ENCODE measurements around the gene ARMC5. TPM values are rescaled to one million over a fixed set of nuclear protein-coding genes. Genes with fewer than 3 reads are reported as not detected.
A peak's percentile ranks its signal among the peaks of the same experiment; 100 is the strongest.

Gene ARMC5
- total and polyA plus RNA-seq, 9 of the 15 experiments (the other 6 are each of a cell fraction or from before 2014, with no cell fraction given): 0.11 to 13.5 (median 2.1) TPM

DNA sequence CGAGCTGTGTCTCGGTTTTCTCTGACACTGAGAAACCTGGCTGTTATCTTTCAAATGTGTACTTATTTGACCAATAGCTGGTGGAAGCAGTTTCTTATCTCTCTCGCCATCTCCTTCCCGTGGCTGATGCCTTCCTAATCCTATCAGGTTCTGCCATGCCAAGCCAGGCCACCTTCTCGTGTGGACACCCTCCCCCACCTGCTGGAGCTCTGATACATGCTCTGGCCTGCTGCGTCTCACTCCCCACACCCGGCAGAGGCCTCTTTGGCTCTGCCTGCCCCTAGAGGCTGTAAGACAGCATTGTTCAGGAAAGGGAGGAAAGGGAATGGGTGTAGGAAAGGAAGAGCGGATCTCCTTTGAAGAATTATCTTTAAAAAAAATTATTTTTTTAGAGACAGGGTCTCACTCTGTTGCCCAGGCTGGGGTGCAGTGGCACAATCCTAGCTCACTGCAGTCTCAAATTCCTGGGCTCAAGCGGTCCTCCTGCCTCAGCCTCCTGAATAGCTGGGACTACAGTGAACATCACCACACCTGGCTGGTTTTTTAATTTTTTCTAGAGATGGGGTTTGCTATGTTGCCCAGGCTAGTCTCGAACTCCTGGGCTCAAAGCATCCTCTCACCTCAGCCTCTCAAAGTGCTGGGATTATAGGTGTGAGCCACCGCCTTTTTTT lies 7.5 kb upstream of the ARMC5 start (continued):
- TF ChIP-seq ZBTB43 (CRISPR knock-in tag; IDR thresholded peaks at IDR 0.05): no peak
- TF ChIP-seq, protein P1, sequence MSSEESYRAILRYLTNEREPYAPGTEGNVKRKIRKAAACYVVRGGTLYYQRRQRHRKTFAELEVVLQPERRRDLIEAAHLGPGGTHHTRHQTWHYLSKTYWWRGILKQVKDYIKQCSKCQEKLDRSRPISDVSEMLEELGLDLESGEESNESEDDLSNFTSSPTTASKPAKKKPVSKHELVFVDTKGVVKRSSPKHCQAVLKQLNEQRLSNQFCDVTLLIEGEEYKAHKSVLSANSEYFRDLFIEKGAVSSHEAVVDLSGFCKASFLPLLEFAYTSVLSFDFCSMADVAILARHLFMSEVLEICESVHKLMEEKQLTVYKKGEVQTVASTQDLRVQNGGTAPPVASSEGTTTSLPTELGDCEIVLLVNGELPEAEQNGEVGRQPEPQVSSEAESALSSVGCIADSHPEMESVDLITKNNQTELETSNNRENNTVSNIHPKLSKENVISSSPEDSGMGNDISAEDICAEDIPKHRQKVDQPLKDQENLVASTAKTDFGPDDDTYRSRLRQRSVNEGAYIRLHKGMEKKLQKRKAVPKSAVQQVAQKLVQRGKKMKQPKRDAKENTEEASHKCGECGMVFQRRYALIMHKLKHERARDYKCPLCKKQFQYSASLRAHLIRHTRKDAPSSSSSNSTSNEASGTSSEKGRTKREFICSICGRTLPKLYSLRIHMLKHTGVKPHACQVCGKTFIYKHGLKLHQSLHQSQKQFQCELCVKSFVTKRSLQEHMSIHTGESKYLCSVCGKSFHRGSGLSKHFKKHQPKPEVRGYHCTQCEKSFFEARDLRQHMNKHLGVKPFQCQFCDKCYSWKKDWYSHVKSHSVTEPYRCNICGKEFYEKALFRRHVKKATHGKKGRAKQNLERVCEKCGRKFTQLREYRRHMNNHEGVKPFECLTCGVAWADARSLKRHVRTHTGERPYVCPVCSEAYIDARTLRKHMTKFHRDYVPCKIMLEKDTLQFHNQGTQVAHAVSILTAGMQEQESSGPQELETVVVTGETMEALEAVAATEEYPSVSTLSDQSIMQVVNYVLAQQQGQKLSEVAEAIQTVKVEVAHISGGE (CRISPR knock-in tag; IDR thresholded peaks at IDR 0.05): no peak
- 0 out of 2 replicates have a peak, but pooled peaks have one; percentile 25 for TF ChIP-seq NFIC (IDR thresholded peaks at IDR 0.05)
- no peak for TF ChIP-seq PHF21A (IDR thresholded peaks at IDR 0.05; ENCODE audit: borderline replicate concordance, low read depth)
- peak in 1 of 2 experiments; percentile 79; a peak in 2 of 4 replicates for TF ChIP-seq RCOR1 (IDR thresholded peaks at IDR 0.05; ENCODE audit: borderline replicate concordance in 1 of 2, low read depth in 2 of 2, low read length in 2 of 2)
- TF ChIP-seq, protein P2, sequence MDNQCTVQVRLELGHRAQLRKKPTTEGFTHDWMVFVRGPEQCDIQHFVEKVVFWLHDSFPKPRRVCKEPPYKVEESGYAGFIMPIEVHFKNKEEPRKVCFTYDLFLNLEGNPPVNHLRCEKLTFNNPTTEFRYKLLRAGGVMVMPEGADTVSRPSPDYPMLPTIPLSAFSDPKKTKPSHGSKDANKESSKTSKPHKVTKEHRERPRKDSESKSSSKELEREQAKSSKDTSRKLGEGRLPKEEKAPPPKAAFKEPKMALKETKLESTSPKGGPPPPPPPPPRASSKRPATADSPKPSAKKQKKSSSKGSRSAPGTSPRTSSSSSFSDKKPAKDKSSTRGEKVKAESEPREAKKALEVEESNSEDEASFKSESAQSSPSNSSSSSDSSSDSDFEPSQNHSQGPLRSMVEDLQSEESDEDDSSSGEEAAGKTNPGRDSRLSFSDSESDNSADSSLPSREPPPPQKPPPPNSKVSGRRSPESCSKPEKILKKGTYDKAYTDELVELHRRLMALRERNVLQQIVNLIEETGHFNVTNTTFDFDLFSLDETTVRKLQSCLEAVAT (IDR thresholded peaks at IDR 0.05): no peak
- TF ChIP-seq, protein P3, sequence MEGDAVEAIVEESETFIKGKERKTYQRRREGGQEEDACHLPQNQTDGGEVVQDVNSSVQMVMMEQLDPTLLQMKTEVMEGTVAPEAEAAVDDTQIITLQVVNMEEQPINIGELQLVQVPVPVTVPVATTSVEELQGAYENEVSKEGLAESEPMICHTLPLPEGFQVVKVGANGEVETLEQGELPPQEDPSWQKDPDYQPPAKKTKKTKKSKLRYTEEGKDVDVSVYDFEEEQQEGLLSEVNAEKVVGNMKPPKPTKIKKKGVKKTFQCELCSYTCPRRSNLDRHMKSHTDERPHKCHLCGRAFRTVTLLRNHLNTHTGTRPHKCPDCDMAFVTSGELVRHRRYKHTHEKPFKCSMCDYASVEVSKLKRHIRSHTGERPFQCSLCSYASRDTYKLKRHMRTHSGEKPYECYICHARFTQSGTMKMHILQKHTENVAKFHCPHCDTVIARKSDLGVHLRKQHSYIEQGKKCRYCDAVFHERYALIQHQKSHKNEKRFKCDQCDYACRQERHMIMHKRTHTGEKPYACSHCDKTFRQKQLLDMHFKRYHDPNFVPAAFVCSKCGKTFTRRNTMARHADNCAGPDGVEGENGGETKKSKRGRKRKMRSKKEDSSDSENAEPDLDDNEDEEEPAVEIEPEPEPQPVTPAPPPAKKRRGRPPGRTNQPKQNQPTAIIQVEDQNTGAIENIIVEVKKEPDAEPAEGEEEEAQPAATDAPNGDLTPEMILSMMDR (IDR thresholded peaks at IDR 0.05 in 2 of 3, conservative IDR thresholded peaks at IDR 0.05 in 1 of 3; ENCODE audit: insufficient read depth in 2 of 3, low read depth in 1 of 3, low read length in 3 of 3): peak; percentile 80 to 92 (median 83)
- TF ChIP-seq RBBP5 (IDR thresholded peaks at IDR 0.05; ENCODE audit: borderline replicate concordance, insufficient read depth, low read length, poor library complexity, severe bottlenecking): no peak
- peak; percentile 37 for TF ChIP-seq L3MBTL2 (IDR thresholded peaks at IDR 0.05)
- TF ChIP-seq HNRNPK (IDR thresholded peaks at IDR 0.05; ENCODE audit: low read depth, low read length, poor library complexity, severe bottlenecking): no peak
- TF ChIP-seq CREBBP (IDR thresholded peaks at IDR 0.05; ENCODE audit: low read depth, low read length): no peak
- TF ChIP-seq UBTF (IDR thresholded peaks at IDR 0.05; ENCODE audit: borderline replicate concordance in 1 of 2, low read depth in 2 of 2, low read length in 2 of 2): 0 out of 4 replicates have a peak, but pooled peaks of 1 of the 2 experiments have one; percentile 44
- TF ChIP-seq RFX5 (IDR thresholded peaks at IDR 0.05; ENCODE audit: low read depth, low read length): no peak
- no peak for TF ChIP-seq ZNF586 (CRISPR knock-in tag; conservative IDR thresholded peaks at IDR 0.05)
- TF ChIP-seq ETV5 (CRISPR knock-in tag; IDR thresholded peaks at IDR 0.05; ENCODE audit: low read depth): no peak
